K562 (cell line): ENCODE results near the gene BBS1. TPM values are rescaled to one million over a fixed set of nuclear protein-coding genes. Genes with fewer than 3 reads are reported as not detected.
A peak's percentile ranks its signal among the peaks of the same experiment; 100 is the strongest.

Source experiments
- E2F4 ChIP-seq: sonication (generic); formaldehyde crosslinking; IDR thresholded peaks from 2 replicates; pipeline ENCODE4 v1.8.0; 2022; ENCODE audit warnings: mild to moderate bottlenecking, low read depth, missing genetic modification reagents
- MNT ChIP-seq, 2 experiments: fragments of 450-650 bp; conservative IDR thresholded peaks; 2 replicates each; pipeline ENCODE4 v1.6.1; 2017; ENCODE audit warnings: mild to moderate bottlenecking in 2 of 2, moderate library complexity in 2 of 2
- NRF1 ChIP-seq, 2 experiments: fragments of 450-650 bp; IDR thresholded peaks in 1 of 2; conservative IDR thresholded peaks in 1 of 2; 2 replicates each; pipeline ENCODE4 v1.6.1; 2014; ENCODE audit warnings: mild to moderate bottlenecking in 2 of 2
- RNF2 ChIP-seq: sonication (generic); IDR thresholded peaks from 2 replicates; pipeline ENCODE4 v1.6.1; 2016
- SMAD2 ChIP-seq: fragments of 150-350 bp; IDR thresholded peaks from 2 replicates; pipeline ENCODE4 v1.6.1; 2014; ENCODE audit warnings: low read depth, mild to moderate bottlenecking, low read length
- TARDBP ChIP-seq: fragments of 450-650 bp; IDR thresholded peaks from 2 replicates; pipeline ENCODE4 v1.6.1; 2016
- TSHZ1 ChIP-seq: fragments of 250-450 bp; sonication (Bioruptor Pico); IDR thresholded peaks from 2 replicates; pipeline ENCODE4 v1.4.0; 2020; ENCODE audit warnings: mild to moderate bottlenecking, moderate library complexity
- ZBTB1 ChIP-seq: sonication (generic); formaldehyde crosslinking; IDR thresholded peaks from 2 replicates; pipeline ENCODE4 v1.8.1; 2023; ENCODE audit warnings: missing genetic modification reagents, low read depth, mild to moderate bottlenecking, borderline replicate concordance
- ZBTB49 ChIP-seq: sonication (generic); formaldehyde crosslinking; IDR thresholded peaks from 2 replicates; pipeline ENCODE4 v1.8.0; 2022; ENCODE audit warnings: missing genetic modification reagents, mild to moderate bottlenecking, borderline replicate concordance
- ZNF143 ChIP-seq: sonication (generic); formaldehyde crosslinking; IDR thresholded peaks from 2 replicates; pipeline ENCODE4 v1.9.0; 2022; ENCODE audit warnings: mild to moderate bottlenecking, missing genetic modification reagents
- ZNF592 ChIP-seq: fragments of 450-650 bp; IDR thresholded peaks from 2 replicates; pipeline ENCODE4 v1.6.1; 2017; ENCODE audit warnings: antibody characterized with exemption, mild to moderate bottlenecking
- polyA plus RNA-seq, 8 experiments: library from polyadenylated mRNA; depleted of rRNA in 4 of 8; stranded (reverse) in 5 of 8; unstranded in 3 of 8; fragments of >200 nt; fragmentation: Nextera tagmentation in 2 of 8; fragmentation: Illumina TruSeq in 1 of 8; extraction: Ambion mirVana in 2 of 8; extraction: Trizol in 1 of 8; gene quantifications; 2 replicates each; pipeline versions ENCODE4 v1.2.1 to v1.2.3, GENCODE V29; 2011 to 2014; ENCODE audit warnings: inconsistent platforms in 1 of 8, missing spikeins in 1 of 8
- total RNA-seq, 7 experiments: library from RNA; depleted of rRNA in 6 of 7; stranded (reverse); fragments of >200 nt in 6 of 7; fragmentation: Illumina TruSeq in 2 of 7; extraction: Trizol in 2 of 7; gene quantifications; 2 replicates each; pipeline versions ENCODE4 v1.2.1 to v1.2.3, GENCODE V29; 2011 to 2021; ENCODE audit warnings: low replicate concordance in 1 of 7

Gene BBS1
- total and polyA plus RNA-seq, 9 of the 15 experiments (the other 6 are each of a cell fraction or from before 2014, with no cell fraction given), result 9.0 to 19.8 (median 12.1) TPM

GRCh38 chr11:66559142-66559865 lies 48.9 kb downstream of the BBS1 start (continued):
- TF ChIP-seq TSHZ1 (CRISPR knock-in tag) (no peak), NRF1 (conservative IDR thresholded peaks at IDR 0.05 in 1 of 2, IDR thresholded peaks at IDR 0.05 in 1 of 2) (peak; percentile 17 to 28; a peak in 2 of 4 replicates), E2F4 (CRISPR knock-in tag) (0 out of 2 replicates have a peak, but pooled peaks have one; percentile 51), ZNF592 (peak; percentile 93), ZBTB49 (0 out of 2 replicates have a peak, but pooled peaks have one; percentile 69), MNT (conservative IDR thresholded peaks at IDR 0.05) (peak in 1 of 2 experiments; percentile 58; a peak in 1 of 4 replicates), ZBTB1 (CRISPR knock-in tag) (no peak), TARDBP (no peak), RNF2 (peak; percentile 73; the same call in 1 of the 2 replicates), ZNF143 (peak; percentile 48; the same call in 1 of the 2 replicates), SMAD2 (no peak)
